ENCODE results near the gene SH3BGRL2. TPM values are rescaled to one million over a fixed set of nuclear protein-coding genes. Genes with fewer than 3 reads are reported as not detected.
"Not testable (repeated sequence)": the region's sequence is repeated elsewhere in the genome, so short reads cannot be mapped to it uniquely, and the experiment has no call there.

Gene SH3BGRL2
- total RNA-seq, 1 experiment from 2014 or later: 4.1 TPM

DNA sequence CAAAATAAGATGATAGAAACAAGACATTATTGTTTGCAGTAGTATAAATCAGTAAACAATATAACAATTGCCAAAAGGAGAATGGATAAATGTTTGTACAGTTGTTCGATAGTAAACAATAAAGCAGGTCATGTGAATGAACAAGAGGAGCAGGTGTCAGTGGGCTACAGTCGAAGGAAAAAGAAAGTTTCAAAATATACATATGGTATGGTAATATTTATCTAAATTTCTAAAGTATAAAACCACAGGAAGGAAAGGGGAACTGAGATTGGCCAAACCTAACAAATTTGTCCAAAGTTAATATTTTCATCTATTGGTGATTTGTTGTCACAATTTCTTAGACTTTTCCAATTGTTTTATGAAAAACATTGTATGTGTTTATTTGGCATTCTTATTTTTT is 110.9 kb downstream of the SH3BGRL2 start:
- DNase-seq (ENCODE audit: low spot score): no peak

DNA sequence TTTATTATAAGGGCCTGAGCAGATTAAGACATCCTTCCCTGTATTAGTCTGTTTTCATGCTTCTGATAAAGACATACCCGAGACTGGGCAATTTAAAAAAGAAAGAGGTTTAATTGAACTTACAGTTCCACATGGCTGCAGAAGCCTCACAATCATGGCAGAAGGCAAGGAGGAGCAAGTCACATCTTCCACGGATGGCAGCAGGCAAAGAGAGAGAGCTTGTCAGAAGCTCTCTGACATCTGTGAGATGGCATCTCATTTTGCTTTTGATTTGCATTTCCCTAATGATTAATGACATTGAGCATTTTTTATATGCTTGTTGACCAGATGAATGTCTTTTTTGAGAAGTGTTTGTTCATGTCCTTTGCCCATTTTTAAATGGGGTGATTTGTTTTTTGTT is 114.2 kb downstream of the SH3BGRL2 start:
- not testable (repeated sequence) for DNase-seq (ENCODE audit: low spot score)

DNA sequence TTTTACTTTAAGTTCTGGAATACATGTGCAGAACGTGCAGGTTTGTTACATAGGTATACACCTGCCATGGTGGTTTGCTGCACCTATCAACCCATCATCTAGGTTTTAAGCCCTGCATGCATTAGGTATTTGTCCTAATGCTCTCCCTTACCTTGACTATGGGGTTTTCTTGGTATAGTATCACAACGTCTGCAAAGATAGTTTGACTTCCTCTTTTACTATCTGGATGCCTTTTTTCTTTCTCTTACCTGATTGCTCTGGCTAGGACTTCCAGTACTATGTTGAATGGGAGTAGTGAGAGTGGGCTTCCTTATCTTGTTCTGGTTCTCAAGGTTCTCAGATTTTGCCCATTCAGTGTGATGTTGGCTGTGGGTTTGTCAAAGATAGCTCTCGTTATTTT is 115.2 kb downstream of the SH3BGRL2 start:
- DNase-seq (ENCODE audit: low spot score): not testable (repeated sequence)

DNA sequence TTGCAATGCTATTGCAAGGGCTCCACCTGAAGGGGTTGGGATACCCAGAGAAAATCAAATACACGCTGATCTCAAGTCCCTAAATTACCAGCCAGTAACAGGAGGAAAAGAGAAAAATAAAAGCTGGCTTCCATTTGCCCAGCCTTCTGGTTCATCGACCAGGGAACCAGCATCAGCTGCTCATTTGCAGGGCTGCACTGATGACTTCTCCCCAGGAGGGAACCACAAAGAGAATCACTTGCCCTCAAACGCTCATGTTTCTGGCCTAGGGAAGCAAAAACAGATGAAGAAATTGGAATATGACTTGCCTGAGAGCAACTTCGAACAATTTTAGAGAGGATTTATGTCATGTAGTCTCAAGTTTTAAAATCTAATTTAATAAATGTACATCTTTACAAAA is 119.7 kb downstream of the SH3BGRL2 start:
- DNase-seq (ENCODE audit: low spot score): no peak

Other genes with a start within 250 kb of the SH3BGRL2 start
- 1.3 and 2.4 TPM in 2 replicates for gene LCA5, start 93.9 kb upstream of the SH3BGRL2 start, total RNA-seq (2014; rRNA removed; shearing (Covaris generic))